GM21723 (cell line): ENCODE data around the gene NAA15.
"Not testable (repeated sequence)": the region's sequence is repeated elsewhere in the genome, so short reads cannot be mapped to it uniquely, and the experiment has no call there.

ENCODE experiments used
- ATAC-seq: cut with Tn5 transposase; IDR thresholded peaks from one replicate; pipeline ENCODE4 v1.9.1; 2021; ENCODE audit warnings: mild to moderate bottlenecking, moderate library complexity; ENCODE audit not compliant: unreplicated experiment

NAA15 gene

DNA sequence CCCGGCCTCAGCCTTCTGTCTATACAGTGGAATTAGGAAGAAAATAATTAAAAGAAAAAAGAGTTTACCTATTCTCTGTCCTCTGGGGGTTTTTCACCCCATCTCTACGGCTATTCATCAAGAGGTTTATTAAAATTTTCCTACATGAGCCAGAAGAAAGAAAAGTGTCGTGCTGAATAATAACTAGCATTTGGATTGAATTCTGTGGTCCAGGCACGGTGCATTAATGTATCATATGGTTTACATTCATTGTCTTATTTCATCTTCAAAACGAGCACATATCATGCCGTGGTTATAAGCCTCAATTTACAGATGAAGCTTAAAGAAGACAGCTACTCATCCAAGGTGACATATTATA is 5.4 kb upstream of the NAA15 start:
- no peak for ATAC-seq

DNA sequence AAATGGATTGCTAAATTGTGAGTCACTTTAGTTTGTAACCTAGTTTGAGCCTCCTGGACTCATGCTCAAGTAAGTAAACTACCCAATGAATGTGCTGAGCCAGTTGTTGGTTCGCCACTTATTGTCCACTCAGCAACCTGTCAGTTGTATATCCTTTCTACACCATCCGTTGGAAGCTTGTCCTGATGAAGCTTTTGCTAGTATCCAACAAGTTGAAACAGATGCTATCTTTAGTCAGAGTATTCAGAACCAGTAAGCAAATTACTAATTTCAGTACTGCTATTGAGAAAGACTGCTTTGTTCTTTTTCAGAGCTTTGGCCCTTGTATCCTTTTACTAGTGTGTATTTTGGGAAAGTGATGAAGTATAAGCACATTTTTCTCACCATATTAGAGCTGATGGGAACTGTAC is 4.3 kb upstream of the NAA15 start:
- ATAC-seq = no peak

DNA sequence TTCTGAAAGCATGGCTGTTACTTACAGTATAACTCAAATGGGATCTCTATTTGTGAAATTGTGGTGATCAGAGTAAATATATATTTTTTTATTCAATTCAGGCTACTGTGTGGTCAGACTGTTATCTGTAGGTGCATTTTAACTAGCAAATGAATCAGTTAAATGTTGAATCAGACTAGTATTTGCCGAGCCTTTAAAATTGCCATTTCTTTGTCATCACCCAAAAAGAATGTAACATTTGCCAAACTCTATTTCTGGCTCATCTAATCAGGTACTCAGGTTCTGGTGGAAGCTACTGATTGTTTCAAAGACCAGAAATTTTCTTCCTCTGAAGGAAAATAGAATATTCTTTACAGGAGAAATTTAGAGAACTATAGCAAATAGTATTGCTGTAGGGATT is 1.8 kb upstream of the NAA15 start:
- ATAC-seq = no peak

DNA sequence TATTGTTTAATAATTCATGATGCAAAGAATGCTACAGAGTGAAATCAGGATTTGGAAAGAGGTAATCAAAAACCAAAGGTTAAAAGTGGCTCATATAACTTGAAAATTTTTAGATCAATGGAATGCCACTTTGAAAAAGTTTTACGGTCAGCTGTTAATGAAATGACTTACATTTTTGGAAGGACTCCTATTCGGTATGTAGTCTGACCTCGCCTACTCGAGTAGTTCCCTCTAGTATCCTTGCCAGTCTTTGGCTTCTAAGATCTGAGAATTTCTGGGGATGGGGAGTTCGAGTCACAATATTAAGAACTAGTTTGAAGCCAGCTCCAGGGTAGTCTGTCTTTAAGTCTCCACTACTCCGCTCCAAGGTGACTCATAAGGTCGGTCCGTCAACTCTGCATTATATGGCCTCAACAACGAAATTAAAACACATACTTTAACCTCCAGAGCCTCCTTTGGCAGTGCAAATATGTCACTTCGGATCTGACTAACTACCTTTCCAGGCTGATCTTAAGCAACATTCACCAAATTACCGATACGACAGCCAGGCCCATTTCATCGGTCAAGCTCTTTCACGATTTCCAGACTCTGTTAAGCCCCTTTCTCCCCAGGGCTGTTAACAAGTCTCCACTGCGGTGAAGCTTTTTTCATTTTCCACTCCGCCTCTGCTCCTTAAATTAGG is 733 bp upstream of the NAA15 start:
- ATAC-seq = peak; percentile 4

DNA sequence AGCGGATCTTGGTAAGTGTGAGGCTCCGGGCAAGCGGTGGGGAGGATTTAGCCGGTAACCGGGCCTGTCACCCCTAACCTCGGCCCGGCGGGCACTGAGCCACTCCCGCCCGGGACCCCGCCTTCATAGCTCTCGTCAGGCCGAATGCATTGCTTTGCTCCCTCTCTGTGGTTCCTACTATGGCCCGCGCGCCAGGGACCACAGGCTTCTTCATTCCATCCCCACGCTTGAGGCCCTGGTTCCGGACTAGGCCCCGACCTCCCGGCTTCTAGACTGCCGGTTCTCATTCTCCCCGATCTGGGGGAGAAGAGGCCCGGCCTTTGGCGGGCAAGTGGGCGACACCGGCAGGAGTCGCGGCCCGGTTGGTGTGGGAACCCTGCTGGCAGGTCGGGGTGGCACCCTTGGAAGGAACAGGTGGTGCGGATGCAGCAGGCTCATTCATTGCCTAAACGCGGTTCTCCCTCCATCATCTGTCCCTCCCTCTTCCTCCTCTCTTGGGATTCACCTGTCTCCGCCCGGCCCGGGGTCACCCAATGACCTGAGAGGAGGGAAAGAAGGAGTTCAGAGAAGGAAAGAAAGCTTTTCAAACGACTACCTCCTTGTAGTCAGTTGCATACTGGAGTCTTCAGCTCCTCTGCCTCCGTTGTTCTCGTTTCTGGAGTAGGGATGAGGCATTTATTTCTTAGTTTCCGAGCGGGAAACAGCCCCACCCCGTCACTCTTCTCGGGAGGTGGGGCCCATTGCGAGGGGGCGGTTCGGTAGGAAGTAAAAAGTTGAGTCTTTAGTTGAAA is 711 bp downstream of the NAA15 start, which contains the start of gene NDUFC1:
NDUFC1 (minus strand) TSS at position 657 of the 791 bp plus-strand sequence. CDS start 6,679 bp downstream, outside the sequence.
- ATAC-seq = peak; percentile 50

DNA sequence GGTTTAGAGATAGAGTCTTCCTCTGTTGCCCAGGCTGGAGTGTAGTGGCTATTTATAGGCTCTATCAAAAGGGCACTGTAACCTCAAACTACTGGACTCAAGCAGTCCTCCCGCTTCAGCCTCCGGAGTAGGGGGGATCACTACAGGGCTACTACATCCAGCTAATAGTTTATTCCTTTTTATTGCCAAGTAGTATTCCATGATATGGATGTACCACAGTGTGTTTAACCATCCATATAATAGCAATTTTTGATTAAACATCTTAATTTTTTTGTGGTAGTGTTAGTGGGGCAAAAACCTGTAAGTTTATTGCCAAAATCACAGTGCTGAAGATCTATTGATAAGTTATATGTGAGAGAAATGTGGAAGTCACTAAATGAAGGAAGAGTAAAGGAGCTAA is 3.6 kb downstream of the NAA15 start:
- no peak for ATAC-seq

DNA sequence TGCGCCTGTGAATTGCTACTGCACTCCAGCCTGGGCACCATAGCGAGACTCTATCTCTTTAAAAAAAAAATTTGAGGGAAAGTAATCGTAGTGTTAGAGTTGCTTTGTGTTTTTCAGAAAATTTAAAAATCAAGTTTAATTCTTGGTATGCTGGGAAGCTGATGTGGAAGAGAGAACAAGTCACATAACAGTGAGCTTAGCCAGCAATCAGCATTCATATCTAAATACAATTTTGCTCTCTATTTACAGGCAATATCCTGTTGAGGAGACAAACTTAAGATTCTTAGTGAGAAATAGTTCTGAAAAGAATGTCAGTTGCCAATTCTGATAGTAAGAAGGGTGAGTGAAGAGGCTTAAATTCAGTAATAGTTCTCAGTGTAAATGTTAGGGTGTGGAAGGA is 10.6 kb downstream of the NAA15 start:
- no peak for ATAC-seq

DNA sequence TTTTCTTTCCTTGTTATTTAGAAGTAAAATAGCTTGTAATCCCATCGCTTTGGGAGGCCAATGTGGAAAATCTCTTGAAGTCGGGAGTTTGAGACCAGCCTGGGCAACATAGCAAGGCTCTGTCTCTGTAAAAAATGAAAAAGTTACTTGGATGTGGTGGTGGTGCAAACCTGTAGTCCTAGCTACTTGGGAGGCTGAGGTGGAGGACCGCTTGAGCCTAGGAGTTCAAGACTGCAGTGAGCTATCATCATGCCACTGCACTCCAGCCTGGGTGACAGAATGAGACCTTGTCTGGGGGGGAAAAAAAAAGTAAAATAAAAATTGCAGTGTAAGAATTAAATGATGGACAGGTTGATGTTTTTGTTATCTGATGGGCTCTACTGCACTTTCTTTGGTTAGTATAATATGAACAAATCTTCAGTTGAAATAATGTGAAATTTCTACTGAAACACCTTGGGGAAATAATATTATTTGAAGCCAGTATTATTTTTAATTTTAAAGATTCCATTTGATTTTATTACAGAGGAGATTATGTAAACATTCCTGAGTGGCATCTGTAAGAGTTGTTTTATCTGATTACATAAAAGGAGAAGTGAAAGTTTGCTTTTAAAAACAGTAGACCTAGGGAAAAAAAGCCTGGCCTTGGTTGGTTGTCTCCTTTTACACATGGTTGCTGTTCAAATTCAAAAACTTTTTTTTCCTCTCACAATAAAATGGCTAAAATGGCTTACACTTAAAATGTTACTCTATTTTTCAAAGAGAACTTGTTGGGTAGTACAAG is 11.4 kb downstream of the NAA15 start:
- no peak for ATAC-seq

DNA sequence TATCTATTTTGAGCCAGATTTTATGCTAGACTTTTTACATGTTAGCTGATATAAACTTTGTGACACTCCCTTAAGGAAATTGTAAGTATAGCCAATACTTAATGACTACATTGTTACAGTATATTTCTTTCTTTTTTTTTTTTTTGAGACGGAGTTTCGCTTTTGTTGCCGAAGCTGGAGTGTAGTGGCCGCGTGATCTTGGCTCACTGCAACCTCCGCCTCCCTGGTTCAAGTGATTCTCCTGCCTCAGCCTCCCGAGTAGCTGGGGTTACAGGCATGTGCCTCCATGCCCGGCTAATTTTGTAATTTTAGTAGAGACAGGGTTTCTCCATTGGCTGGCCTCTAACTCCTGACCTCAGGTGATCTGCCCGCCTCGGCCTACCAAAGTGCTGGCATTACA is 12.1 kb downstream of the NAA15 start:
- ATAC-seq = not testable (repeated sequence)

DNA sequence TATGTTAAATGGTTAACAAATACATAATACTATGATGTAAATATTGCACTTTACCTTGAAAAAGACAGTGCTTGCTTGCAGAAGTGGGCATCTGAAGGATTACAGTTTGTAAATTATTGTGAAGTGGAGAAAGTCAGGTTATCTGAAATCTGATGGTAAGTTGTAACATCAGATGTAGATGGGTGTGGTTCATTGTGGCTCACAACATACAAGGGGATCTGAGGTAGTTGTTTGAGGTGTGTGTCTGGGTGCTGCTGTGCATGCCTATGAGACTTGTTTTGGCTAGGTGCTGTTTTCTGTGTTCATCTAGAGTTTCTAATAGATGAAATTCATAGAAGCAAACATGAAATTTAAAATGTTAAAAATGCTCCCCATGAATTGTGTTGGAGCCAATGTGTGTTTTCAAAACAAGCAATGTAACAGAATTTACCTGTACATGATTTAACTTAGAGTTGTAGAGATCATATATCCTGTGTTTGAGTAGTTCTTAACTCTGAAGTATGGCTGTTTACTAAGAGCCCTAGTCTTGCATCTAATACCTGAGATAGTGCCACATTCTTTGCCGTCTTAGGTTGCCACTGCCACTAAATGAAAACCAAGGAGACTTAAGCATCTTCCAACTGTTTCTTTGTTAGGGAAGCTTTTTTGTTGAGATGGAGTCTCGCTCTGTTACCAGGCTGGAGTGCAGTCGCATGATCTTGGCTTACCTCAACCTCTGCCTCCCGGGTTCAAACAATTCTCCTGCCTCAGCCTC is 12.9 kb downstream of the NAA15 start:
- no peak for ATAC-seq

DNA sequence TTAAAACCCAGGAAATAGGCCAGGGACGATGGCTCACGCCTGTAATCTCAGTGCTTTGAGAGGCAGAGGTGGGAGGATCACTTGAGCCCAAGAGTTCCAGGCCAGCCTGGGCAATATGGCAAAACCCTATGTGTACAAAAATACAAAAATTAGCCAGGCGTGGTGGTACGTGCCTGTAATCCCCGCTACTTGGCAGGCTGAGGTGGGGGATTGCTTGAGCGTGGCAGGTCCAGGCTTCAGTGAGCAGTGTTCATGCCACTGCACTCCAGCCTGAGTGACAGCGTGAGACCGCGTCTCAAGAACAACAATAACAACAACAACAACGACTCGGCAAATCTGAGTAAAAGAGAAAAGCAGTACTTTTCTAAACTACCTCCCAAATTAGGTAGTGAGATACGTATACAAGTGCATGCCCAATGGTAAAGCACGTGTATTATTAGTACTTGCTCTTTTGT is 13.9 kb downstream of the NAA15 start:
- ATAC-seq = peak; percentile 73

DNA sequence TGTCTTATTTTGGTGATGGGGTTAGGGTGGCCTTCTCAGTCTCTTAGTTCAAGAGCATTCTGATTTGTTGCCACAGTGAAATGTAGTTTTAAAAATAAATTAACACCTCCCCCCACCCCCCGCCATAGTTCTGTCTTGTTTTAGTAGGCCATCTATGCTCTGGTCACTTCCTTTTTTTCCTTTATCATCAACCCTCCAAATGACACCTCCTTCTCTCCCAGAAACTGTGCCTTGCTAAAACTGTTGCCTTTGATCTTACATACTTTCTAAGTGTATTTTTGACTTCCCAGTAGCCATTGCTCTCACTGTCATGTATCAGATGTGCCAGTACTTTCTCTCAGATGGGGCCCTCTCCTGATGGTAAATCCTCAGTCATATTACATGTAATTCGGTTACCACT is 15.4 kb downstream of the NAA15 start:
- no peak for ATAC-seq

DNA sequence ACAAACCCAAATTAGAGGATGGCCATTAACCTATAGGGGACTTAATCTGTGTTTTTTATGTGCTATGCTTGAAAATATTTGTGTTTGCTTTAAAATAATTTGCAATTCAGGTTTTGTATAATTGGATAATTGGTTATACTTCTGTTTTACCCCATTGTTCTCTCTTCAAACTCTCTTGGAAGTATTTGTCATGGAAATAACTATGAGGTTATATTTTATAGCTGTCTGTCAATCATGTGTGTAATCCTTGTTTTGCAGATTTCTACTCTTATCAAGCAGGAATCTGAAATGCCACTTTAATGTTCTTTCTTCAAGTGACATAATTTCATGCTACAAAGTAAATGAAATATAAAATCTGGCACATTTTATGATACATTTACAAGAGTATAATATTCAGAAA is 16.3 kb downstream of the NAA15 start:
- no peak for ATAC-seq

DNA sequence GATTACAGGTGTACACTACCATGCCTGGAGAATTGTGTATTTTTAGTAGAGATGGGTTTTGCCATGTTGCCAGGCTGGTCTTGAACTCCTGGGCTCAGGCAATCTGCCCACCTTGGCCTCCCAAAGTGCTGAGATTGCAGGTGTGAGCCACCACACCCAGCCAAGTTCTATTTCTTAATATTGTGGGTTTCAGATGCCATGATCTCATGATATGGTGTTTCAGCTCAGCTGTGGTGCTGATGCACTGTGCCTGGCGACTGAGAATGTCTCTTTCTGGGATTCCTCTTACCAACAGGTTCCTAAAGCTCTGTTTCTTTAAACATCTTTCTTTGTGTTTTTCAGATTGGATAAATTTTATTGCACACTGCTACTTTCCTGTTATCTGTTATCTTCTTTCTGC is 18.3 kb downstream of the NAA15 start:
- no peak for ATAC-seq

DNA sequence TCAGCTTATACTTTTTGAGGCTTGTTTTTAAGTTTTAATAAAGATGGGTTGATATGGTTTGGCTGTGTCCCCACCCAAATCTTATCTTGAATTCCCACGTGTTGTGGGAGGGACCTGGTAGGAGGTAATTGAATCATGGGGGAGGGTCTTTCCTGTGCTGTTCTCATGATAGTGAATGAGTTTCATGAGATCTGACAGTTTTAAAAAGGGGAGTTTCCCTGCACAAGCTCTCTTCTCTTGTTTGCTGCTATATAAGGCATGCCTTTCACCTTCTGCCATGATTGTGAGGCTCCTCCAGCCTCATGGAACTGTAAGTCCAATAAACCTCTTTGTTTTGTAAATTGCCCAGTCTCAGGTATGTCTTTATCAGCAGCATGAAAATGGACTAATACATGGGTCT is 20.8 kb downstream of the NAA15 start:
- ATAC-seq = not testable (repeated sequence)

DNA sequence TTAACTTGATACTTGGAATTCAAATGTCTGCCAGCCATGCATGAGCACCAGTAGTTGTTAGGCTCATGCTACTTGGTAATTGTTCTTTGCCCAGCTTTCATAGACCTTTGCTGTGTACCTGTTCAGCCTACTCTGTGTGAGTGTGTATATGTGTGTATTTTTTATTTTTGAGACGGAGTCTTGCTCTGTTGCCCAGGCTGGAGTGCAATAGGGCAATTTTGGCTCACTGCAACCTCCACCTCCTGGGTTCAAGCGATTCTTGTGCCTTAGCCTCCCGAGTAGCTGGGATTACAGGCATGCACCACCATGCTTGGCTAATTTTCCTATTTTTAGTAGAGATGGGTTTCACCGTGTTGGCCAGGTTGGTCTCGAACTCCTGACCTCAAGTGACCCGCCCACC is 21.2 kb downstream of the NAA15 start:
- ATAC-seq = not testable (repeated sequence)

DNA sequence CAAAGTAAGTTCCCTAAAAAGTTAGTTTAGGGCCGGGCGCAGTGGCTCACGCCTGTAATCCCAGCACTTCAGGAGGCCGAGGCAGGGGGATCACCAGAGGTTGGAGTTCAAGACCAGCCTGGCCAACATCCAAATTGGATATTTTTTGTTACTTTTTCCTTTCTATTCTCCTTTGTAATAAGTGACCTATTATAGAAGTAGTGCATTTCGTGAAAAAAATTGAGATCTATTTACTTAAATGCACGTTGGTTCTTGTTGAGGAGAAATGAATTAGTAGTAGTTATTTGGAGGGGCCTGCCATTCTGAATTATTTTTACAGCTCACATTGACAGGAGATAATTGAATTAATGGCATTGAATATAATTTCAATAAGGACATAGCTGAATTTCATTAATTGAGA is 23.3 kb downstream of the NAA15 start:
- no peak for ATAC-seq

DNA sequence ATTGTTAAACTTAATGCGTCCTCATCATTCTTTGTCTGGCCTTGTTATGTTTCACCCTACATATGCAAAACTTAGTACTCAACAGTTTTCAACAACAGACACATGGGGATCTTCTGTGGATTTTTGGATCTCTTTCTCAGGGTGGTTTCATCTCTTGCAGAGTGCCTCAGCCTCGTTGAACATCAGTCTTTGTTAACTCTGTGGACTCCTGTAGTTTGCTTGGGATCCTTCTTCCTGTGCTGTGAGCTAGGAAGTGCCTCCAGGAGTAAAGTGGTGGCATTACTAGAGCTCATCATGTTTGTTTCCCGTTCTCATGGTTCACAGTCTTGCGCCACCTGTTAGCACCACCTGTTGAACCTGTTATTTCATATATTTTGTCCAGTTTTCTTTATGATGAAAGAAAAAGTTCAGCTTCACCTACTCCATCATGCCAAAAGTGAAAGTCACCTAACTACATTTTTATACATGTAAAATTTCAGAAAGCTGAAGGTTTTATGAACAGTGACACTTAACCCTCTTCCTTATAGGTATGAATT is 28.4 kb downstream of the NAA15 start:
- ATAC-seq = no peak

DNA sequence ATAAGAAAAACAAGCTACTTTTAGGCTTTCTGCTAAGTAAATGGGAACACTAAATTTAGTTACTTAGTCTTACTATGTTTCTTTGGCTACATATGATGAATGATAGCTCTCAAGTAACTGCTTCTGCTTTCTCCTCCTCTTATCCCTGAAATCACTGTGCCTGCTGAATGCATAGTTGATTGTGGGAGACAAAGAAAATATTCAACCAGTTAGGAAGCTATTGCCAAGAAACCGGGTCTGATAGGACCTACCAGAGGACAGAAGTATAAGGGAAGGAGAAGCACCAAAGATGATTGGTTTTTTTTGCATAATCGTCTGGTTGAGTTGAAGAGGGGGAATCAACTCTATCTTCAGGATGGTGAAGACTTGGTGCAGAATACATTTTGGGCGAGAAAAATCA is 29.0 kb downstream of the NAA15 start:
- ATAC-seq = no peak

DNA sequence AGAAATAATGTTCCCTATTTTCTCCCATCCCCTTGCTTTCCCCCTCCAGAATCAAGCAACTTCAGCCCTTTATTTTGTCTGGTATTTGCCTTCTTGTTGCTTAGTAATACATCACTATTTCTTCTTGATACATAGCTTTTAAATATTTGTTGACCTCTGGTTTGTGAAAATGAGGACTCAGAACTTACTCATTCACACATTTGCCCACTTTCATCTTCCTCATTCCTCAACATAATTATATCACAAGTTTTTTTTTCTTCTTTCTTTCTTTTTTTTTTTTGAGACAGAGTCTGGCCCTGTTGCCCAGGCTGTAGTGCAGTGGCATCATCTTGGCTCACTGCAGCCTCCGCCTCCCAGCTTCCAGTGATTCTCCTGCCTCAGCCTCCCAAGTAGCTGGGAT is 29.9 kb downstream of the NAA15 start:
- no peak for ATAC-seq

DNA sequence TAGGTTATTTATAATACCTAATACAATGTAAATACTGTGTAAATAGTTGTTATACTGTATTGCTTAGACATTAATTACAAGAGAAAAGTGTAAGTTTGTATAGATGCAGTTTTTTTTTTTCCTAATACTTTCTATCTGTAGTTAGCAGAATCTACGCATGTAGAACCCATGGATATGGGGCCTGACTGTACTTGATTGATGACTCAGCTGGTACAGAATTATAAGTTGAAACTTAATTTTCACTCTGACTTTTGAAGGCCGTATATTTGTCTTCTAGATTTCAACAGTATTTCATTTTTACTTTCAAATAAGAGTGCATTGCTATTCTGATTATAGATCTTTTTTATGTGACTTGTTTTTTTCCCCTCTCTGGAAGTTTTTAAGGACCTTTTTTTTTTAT is 31.7 kb downstream of the NAA15 start:
- ATAC-seq = no peak
